ENCODE results near the gene KRT222.

KRT222 gene

GRCh38 chr17:40618754-40619625 lies 46.0 kb downstream of the KRT222 start:
- Histone ChIP-seq H3K9me3 (ENCODE audit: insufficient read depth, low read length, severe bottlenecking) (no peaks in the 10 kb centered on the region), H3K9ac (ENCODE audit: low read depth, low read length) (no peak overlapping the region), H3K4me1 (ENCODE audit: insufficient read depth, low read length) (peaks cover 18% of the 10 kb centered on the region), H3K27ac (ENCODE audit: low read length) (no peak overlapping the region), H3K27me3 (ENCODE audit: insufficient read depth, low read length, poor library complexity) (no peaks in the 10 kb centered on the region), H4K20me1 (ENCODE audit: insufficient read depth, low read length) (no peaks in the 10 kb centered on the region), H3K36me3 (ENCODE audit: insufficient read depth, low read length) (no peaks in the 10 kb centered on the region), H3K4me2 (ENCODE audit: insufficient read depth, low read length) (no peak overlapping the region), H3K79me2 (ENCODE audit: insufficient read depth, low read length) (no peaks in the 10 kb centered on the region), H2AFZ (ENCODE audit: low read depth, low read length) (no peak overlapping the region), H3K4me3 (ENCODE audit: low read depth in 1 of 2, low read length in 2 of 2) (no peak overlapping the region)
- no peak for TF ChIP-seq EZH2 (IDR thresholded peaks at IDR 0.05; ENCODE audit: borderline replicate concordance, low read depth, low read length, severe bottlenecking)
- no peak for TF ChIP-seq CTCF (IDR thresholded peaks at IDR 0.05; ENCODE audit: borderline replicate concordance, extremely low read depth, low read length, poor library complexity, severe bottlenecking)
- DNase-seq (no peak), ATAC-seq (ENCODE audit: insufficient read depth, low read depth) (no peak)

- Histone ChIP-seq H3K4me2 (ENCODE audit: insufficient read depth, low read length) (no peak overlapping the region), H3K9me3 (ENCODE audit: insufficient read depth, low read length, severe bottlenecking) (no peaks in the 10 kb centered on the region)
Observed at GRCh38 chr17:40617678-40618240, 47.2 kb downstream of the KRT222 start.

GRCh38 chr17:40616592-40616991 lies 48.4 kb downstream of the KRT222 start:
- TF ChIP-seq EZH2 (IDR thresholded peaks at IDR 0.05; ENCODE audit: borderline replicate concordance, low read depth, low read length, severe bottlenecking), result no peak
- TF ChIP-seq CTCF (IDR thresholded peaks at IDR 0.05; ENCODE audit: borderline replicate concordance, extremely low read depth, low read length, poor library complexity, severe bottlenecking), result no peak

More at GRCh38 chr17:40617678-40618240, 47.2 kb downstream of the KRT222 start:
- Histone ChIP-seq H3K4me3 (ENCODE audit: low read depth in 1 of 2, low read length in 2 of 2) (no peak overlapping the region), H3K79me2 (ENCODE audit: insufficient read depth, low read length) (no peaks in the 10 kb centered on the region), H4K20me1 (ENCODE audit: insufficient read depth, low read length) (no peaks in the 10 kb centered on the region), H2AFZ (ENCODE audit: low read depth, low read length) (no peak overlapping the region), H3K9ac (ENCODE audit: low read depth, low read length) (no peak overlapping the region), H3K27ac (ENCODE audit: low read length) (no peak overlapping the region), H3K36me3 (ENCODE audit: insufficient read depth, low read length) (no peaks in the 10 kb centered on the region), H3K27me3 (ENCODE audit: insufficient read depth, low read length, poor library complexity) (peaks cover 6% of the 10 kb centered on the region), H3K4me1 (ENCODE audit: insufficient read depth, low read length) (peaks cover 12% of the 10 kb centered on the region)
- no peak for TF ChIP-seq EZH2 (IDR thresholded peaks at IDR 0.05; ENCODE audit: borderline replicate concordance, low read depth, low read length, severe bottlenecking)
- TF ChIP-seq CTCF (IDR thresholded peaks at IDR 0.05; ENCODE audit: borderline replicate concordance, extremely low read depth, low read length, poor library complexity, severe bottlenecking), result no peak
- DNase-seq (no peak), ATAC-seq (ENCODE audit: insufficient read depth, low read depth) (no peak)

More at GRCh38 chr17:40616592-40616991, 48.4 kb downstream of the KRT222 start:
- H3K9me3 ChIP-seq (ENCODE audit: insufficient read depth, low read length, severe bottlenecking), result no peaks in the 10 kb centered on the region
- H3K79me2 ChIP-seq (ENCODE audit: insufficient read depth, low read length), result no peaks in the 10 kb centered on the region
- ATAC-seq (ENCODE audit: insufficient read depth, low read depth) (no peak), DNase-seq (no peak)
- H2AFZ ChIP-seq (ENCODE audit: low read depth, low read length), result no peak overlapping the region
- H3K36me3 ChIP-seq (ENCODE audit: insufficient read depth, low read length), result no peaks in the 10 kb centered on the region
- H3K27me3 ChIP-seq (ENCODE audit: insufficient read depth, low read length, poor library complexity), result peaks cover 6% of the 10 kb centered on the region
- no peak overlapping the region for H3K9ac ChIP-seq (ENCODE audit: low read depth, low read length)
- no peak overlapping the region for H3K27ac ChIP-seq (ENCODE audit: low read length)
- H3K4me2 ChIP-seq (ENCODE audit: insufficient read depth, low read length), result no peak overlapping the region
- no peaks in the 10 kb centered on the region for H4K20me1 ChIP-seq (ENCODE audit: insufficient read depth, low read length)
- H3K4me1 ChIP-seq (ENCODE audit: insufficient read depth, low read length), result no peaks in the 10 kb centered on the region
- H3K4me3 ChIP-seq (ENCODE audit: low read depth in 1 of 2, low read length in 2 of 2), result no peak overlapping the region

Measured in DND-41 (cell line).